BE2C (cell line): ENCODE measurements around the gene SMAGP.

Source experiments
- DNase-seq: peaks from one replicate; pipeline ENCODE4 v3.0.0-alpha.2; 2020
- H3K27me3 ChIP-seq: fragments of 250-450 bp; sonication (Bioruptor Pico); 2 replicates; pipeline ENCODE4 v1.5.1; 2020; ENCODE audit warnings: mild to moderate bottlenecking
- H3K36me3 ChIP-seq: fragments of 250-450 bp; sonication (Bioruptor Pico); 2 replicates; pipeline ENCODE4 v1.5.1; 2020; ENCODE audit warnings: mild to moderate bottlenecking
- H3K4me1 ChIP-seq: fragments of 250-450 bp; sonication (Bioruptor Pico); 2 replicates; pipeline ENCODE4 v1.5.1; 2020
- H3K4me3 ChIP-seq: 2 replicates; pipeline ENCODE4 v1.5.1; 2011; ENCODE audit warnings: low read depth, low read length
- H3K9me3 ChIP-seq: fragments of 250-450 bp; sonication (Bioruptor Pico); 2 replicates; pipeline ENCODE4 v1.5.1; 2020
- TF ChIP-seq, protein P1 (sequence below): IDR thresholded peaks from 2 replicates; pipeline ENCODE4 v1.5.1; 2012; ENCODE audit warnings: mild to moderate bottlenecking, low read depth, low read length

Gene SMAGP

DNA sequence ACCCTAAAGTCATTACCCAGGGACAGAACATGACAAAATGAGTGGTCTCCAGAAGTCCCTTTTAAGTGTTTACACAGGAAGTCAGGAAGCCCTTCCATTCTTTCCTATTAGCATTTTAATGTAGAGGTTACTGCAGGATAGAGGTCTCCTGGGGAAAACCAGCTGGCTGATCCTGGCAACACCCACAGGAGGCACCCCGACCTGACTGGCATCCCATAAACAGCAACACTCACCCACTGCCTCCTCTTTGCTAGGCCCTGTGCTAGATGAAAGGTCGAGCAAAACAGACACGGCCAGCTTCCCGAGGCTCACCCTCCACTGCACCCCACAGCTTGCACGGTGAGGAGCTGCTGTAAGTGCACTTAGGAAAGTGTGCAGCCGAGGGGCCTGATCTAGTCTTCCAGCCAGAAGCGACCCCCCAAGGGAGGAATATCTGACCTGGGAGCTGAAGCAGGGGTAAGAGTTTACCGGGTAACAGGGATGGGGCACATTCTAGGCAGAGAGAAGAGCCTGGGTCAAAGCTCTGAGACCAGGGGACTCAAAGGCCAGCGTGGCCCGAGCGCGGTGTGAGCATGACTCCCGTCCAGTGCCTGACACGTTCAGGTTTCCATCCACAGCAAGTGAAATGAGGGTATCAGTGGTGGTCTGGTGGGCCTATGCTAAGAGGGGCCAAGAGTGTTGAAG, 22.6 kb downstream of the SMAGP start:
- TF ChIP-seq, protein P1, sequence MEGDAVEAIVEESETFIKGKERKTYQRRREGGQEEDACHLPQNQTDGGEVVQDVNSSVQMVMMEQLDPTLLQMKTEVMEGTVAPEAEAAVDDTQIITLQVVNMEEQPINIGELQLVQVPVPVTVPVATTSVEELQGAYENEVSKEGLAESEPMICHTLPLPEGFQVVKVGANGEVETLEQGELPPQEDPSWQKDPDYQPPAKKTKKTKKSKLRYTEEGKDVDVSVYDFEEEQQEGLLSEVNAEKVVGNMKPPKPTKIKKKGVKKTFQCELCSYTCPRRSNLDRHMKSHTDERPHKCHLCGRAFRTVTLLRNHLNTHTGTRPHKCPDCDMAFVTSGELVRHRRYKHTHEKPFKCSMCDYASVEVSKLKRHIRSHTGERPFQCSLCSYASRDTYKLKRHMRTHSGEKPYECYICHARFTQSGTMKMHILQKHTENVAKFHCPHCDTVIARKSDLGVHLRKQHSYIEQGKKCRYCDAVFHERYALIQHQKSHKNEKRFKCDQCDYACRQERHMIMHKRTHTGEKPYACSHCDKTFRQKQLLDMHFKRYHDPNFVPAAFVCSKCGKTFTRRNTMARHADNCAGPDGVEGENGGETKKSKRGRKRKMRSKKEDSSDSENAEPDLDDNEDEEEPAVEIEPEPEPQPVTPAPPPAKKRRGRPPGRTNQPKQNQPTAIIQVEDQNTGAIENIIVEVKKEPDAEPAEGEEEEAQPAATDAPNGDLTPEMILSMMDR = no peak
- peaks cover 6% of the 10 kb centered on the region; the same call in 1 of the 2 replicates for H3K4me1 ChIP-seq
- H3K27me3 ChIP-seq = no peaks in the 10 kb centered on the region
- H3K4me3 ChIP-seq = no peak overlapping the region
- no peak for DNase-seq
- no peaks in the 10 kb centered on the region for H3K9me3 ChIP-seq
- peaks cover 17% of the 10 kb centered on the region for H3K36me3 ChIP-seq

DNA sequence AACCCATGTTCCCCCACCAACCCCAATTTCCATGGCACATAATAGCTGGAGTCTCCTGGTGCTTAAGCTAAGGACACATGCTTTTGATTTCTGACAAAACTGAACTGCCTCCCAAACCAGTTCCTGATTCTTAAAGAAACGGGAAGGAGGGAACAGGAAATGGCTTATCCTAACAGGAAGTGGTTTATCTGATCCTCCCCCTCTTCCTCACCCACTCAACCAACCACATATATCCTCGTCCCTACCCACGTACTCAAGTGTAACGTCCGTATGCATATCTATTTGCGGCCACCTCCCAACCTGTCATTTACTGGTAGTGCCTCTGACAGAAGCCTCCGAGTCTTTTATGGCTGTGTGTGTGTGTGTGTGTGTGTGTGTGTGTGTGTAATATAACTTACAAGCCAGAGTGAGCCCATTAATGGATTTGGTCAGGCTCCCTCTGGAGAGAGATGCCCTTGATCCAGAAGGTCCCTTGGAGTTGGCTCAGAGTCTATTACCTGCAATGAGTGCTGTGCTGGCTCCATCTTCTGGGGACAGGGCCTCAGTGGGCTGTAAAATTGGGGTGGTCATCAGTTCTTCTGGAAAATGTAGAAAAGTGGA, 23.9 kb downstream of the SMAGP start:
- peak; percentile 26 for DNase-seq
- Histone ChIP-seq H3K36me3 (peaks cover 23% of the 10 kb centered on the region), H3K4me1 (peaks cover 6% of the 10 kb centered on the region; the same call in 1 of the 2 replicates), H3K9me3 (no peaks in the 10 kb centered on the region), H3K4me3 (no peak overlapping the region), H3K27me3 (no peaks in the 10 kb centered on the region)
- TF ChIP-seq, protein P1 = peak; percentile 45

DNA sequence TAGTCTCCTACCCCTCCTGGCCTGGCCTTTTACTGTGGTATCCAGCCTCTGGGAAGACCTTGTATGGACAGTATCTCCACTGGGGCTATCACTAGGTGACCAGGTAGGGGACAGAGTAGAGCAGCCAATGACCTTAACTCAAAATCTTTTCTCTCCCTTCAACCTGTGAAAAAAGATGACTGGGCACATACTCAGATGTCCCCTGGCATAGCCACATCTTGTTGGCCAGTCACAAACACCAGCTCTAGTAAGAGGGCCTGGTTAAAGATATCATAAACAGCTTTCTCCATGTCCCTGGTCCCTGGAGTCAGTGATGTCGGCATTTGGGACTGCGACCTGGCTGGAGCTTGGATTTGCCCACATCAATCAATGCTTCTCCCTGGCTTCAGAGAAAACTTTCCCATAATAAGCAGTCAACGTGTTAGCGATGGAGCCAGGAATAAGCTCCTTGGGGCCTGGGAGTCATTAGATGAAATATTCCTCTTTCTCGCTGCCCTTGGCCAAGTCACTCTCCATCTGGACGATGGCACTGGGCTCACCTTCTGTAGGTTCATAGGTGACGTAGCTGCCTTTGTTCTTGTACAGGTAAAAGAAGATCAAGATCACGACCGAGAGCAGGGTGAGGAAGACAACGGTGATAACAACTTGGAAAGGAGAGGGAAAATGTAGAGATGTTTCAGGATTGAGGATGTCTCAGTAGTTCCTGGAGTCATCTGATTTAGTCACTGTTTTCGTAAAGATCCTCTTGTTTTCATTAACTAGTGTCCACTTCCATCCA, 24.6 kb downstream of the SMAGP start:
- no peaks in the 10 kb centered on the region for H3K27me3 ChIP-seq
- peaks cover 30% of the 10 kb centered on the region for H3K36me3 ChIP-seq
- no peak for DNase-seq

DNA sequence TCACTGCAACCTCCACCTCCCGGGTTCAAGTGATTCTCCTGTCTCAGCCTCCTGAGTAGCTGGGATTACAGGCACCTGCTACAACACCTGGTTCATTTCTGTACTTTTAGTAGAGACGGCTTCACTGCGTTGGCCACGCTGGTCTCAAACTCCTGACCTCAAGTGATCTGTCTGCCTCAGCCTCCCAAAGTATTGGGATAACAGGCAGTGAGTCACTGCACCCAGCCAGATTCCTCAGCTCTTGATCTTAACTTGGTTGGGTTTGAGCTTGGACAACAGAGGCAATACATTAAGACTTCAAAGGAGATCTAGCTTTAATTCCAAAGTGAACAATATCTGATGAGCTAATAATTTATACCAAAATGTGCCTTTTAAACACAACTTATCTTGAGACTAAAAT, 25.9 kb downstream of the SMAGP start:
- Histone ChIP-seq H3K36me3 (peaks cover 36% of the 10 kb centered on the region), H3K9me3 (no peaks in the 10 kb centered on the region), H3K27me3 (no peaks in the 10 kb centered on the region), H3K4me1 (peaks cover 6% of the 10 kb centered on the region; the same call in 1 of the 2 replicates), H3K4me3 (no peak overlapping the region)
- no peak for DNase-seq
- TF ChIP-seq, protein P1 = no peak

More for the DNA sequence above, 24.6 kb downstream of the SMAGP start:
- TF ChIP-seq, protein P1 = no peak
- H3K4me1 ChIP-seq = peaks cover 6% of the 10 kb centered on the region; the same call in 1 of the 2 replicates
- H3K9me3 ChIP-seq = no peaks in the 10 kb centered on the region
- H3K4me3 ChIP-seq = no peak overlapping the region

DNA sequence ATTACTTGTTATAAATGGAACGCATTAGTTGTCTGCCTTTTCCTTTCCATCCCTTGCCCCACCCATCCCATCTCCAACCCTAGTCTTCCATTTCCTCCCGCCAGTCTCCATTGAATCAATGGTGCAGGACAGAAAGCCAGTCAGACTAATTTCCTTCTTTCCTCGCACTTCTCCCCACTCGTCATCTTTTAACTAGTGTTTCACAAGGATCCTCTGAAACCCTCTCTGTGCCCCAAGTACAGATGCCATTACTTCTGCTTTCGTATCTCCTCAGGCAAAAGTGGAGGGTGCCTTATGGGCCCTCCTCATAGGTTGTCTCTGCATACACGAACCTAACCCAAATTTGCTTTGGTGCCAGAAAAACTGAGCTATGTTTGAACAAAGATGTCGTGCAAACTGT, 27.3 kb downstream of the SMAGP start:
- Histone ChIP-seq H3K36me3 (peaks cover 39% of the 10 kb centered on the region), H3K27me3 (no peaks in the 10 kb centered on the region), H3K9me3 (no peaks in the 10 kb centered on the region), H3K4me1 (peaks cover 6% of the 10 kb centered on the region; the same call in 1 of the 2 replicates), H3K4me3 (no peak overlapping the region)
- no peak for DNase-seq
- TF ChIP-seq, protein P1 = no peak

DNA sequence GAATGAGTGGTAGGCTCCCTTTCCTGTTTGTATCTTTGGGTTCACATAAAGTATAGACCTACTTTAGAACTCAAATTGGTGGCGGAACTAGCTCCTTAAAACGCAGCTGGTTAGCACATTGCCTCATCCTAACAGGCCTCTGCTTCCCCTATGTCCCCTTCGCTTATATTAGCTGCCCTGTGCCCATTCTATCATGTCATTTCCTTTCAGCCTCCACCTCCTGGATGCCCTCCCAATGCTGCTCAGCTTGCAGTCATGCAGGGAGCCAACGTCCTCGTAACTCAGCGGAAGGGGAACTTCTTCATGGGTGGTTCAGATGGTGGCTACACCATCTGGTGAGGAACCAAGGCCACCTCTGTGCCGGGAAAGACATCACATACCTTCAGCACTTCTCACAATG, 28.1 kb downstream of the SMAGP start:
- H3K9me3 ChIP-seq = no peaks in the 10 kb centered on the region
- peaks cover 39% of the 10 kb centered on the region for H3K36me3 ChIP-seq
- no peaks in the 10 kb centered on the region for H3K27me3 ChIP-seq
- TF ChIP-seq, protein P1 = no peak
- H3K4me3 ChIP-seq = no peak overlapping the region
- H3K4me1 ChIP-seq = peaks cover 6% of the 10 kb centered on the region; the same call in 1 of the 2 replicates
- no peak for DNase-seq
